GM18520 (cell line): ENCODE results near the gene GC.
"Not testable (repeated sequence)": the region's sequence is repeated elsewhere in the genome, so short reads cannot be mapped to it uniquely, and the experiment has no call there.

Experiments used
- ATAC-seq: cut with Tn5 transposase; IDR thresholded peaks from one replicate; pipeline ENCODE4 v1.9.1; 2021; ENCODE audit not compliant: unreplicated experiment

Gene GC, protein sequence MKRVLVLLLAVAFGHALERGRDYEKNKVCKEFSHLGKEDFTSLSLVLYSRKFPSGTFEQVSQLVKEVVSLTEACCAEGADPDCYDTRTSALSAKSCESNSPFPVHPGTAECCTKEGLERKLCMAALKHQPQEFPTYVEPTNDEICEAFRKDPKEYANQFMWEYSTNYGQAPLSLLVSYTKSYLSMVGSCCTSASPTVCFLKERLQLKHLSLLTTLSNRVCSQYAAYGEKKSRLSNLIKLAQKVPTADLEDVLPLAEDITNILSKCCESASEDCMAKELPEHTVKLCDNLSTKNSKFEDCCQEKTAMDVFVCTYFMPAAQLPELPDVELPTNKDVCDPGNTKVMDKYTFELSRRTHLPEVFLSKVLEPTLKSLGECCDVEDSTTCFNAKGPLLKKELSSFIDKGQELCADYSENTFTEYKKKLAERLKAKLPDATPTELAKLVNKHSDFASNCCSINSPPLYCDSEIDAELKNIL

DNA sequence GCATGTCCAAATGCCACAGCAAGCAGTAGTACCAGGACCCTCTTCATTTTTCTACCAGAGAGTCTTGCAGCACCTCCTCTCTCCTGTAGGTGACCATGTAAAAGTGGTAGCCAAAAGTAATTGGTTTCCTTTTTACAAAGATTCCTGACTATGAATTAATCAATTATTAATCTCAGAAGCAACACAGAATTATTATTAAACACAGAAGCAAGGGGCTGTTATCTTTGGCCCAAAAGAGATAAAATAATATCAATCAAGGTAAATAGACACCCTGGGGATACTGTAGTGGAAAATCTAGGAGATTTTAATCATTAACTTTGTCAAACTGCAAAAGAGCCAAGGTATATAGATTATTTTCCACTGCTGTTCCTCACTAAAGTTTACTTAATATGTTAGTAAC lies at the start of gene GC:
Gene GC (minus strand): TSS at position 108 of the 400 bp plus-strand sequence. CDS start 61 bp downstream, at position 47.
- no peak for ATAC-seq

DNA sequence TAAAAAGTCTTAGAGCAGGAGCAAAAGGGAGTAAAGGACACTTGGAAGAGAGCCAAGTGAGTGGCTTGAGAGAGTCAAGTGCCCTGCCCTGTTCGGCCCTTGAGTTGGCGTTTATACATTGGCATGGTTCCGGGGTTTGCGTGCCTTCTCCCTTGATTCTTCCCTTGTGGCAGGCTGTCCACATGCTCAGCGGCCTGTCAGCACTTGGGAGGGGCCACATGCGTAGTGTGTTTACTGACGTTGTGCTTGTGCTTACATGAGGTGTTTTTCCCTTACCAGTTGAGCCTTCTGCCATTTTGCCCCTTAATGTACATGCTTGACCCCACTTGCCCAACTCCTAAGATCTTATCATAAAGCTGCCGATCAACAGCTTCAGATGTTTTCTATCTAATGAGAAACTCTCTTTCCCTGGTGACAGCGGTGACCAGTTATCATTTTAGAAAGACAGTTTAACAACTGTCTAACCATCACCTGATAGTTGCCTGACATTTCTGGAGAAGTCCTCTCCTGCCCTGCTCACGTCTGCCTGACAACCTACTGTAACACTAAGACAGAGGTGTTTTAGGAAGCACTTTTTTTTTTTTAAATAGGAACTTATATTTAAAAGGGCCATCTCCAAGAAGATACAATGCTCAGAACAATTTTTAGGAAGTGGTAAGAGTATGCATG lies 49.5 kb upstream of the GC start:
- no peak for ATAC-seq

DNA sequence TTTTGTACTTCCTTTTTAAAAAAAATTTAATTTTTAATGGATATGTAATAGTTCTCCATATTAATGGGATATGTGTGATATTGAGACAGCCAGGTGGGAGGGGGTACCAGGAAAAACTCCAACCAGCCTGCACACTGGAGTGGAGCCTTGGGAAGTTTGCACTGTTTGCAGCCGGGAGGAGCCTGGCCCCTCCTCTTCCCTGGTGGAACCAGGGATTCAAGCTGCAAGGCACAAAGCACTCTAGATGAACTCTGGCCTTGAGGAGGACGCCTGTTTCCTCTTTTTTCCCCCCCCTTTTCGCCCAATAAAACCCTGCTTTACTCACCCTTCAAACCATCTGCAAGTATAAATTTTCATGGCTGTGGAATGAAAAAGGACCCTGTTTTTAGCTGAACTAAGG lies 48.2 kb upstream of the GC start:
- ATAC-seq, result no peak

DNA sequence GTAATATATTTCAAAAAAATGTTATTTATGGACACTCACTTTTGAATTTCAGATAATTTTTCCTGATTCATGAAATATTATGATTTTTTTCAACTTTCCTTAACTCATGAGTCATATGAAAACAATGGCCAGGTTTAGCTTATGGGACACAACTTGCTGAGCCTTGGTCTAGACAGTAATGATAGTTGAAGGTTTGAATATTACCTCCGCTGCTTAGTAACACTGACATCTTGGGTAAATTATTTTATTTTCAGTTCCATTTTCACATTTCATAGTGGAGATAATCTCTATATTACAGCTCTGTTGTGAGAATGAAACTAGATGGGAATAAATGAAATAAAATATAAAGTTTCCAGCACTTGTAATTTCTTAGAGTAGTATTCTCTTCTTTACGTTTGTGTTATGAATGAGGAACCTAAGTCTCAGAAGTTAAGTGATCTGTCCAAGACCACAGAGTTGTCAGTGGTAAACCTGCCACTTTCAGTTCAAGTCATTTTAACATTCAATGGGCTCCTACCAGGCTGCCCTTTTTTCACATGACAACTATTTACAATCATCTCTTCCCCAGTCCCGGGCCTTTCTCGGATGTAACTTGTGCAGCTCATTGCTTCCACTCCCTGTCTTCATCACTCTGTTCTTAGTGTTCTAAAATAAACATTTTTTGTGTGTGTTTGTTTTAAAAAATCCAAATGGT lies 46.8 kb upstream of the GC start:
- peak; percentile 98 for ATAC-seq

DNA sequence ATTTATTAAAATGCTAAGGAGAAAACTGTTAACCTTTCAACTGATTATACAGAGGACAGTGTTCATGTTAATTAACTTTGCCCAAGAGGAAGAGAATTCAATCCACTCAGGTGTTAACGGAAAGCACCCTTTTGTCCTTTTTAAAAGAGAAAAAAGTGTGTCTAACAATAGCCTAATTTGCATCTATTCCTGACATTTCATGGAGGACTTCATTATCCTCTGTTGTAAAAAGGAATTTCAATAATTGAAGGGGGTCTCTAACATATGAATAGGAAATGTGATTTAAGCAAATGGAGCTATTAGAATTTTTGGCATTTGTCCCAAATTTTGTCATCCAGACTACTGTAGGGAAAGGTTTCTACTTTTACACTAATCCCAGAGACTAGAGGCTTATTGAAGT lies 44.6 kb upstream of the GC start:
- no peak for ATAC-seq

DNA sequence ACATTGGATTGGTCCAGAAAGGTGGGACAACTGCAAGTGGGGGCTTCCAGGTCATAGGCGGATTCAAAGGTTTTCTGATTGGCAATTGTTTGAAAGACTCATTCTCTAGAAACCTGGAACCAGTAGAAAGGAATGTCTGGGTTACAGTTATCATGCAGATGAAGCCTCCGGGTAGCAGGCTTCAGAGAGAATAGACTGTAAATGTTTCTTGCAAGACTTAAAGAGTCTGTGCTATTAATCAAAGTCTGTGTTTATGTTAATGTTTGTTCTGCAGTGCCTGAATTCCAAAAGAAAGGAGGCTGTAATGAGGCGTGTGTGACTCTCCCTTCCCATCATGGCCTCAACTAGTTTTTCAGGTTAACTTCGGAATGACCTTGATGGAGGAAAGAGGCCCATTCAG lies 43.9 kb upstream of the GC start:
- ATAC-seq, result no peak

DNA sequence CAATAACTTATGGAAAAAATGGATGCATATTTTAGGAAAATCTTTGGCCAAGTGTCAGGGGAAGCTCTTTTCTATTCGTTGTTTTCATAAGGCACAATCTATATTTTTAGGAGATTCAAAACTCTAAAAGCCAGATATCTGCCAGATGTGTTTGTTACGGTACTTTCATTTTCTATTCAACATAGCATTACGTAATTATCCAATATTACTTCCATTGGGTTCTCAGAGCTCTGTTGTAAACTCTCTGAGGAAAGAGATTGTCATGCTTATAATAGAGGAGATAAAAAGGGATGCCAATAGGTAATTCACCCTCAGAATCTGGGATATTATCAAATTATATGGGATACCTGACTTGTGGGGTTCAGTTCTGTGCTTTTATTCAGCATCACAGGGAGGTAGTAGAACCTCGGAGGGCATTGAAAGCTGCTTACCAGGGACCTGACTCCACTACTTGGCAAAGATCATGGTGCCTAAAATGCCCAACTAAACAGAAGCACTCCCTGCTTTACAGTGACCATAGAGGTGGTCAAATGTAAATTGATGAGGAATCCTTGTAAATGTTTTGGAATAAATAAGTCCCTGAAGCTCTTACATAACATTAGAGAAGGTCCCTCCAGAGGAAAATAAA lies 32.9 kb upstream of the GC start:
- ATAC-seq, result no peak

DNA sequence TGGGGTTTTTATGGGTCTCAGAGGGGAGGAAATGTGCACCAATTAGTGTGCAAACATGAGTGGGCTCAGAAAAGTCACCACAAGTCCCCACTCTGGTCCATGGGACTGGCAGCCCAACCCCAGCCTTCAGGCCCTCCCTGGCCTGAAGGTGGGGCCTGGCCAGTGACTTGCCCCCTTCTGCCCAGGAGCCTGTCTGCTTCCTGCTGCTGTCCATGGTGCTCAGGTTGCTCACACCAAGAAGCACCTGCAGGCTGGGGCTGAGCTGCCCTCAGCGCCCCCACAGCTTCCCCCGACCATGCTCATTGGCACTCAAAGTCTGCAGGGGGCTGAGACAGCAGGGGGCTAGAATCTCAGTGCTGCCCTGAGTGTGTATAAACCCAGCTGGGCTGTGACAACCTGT lies 30.6 kb upstream of the GC start:
- ATAC-seq, result no peak

DNA sequence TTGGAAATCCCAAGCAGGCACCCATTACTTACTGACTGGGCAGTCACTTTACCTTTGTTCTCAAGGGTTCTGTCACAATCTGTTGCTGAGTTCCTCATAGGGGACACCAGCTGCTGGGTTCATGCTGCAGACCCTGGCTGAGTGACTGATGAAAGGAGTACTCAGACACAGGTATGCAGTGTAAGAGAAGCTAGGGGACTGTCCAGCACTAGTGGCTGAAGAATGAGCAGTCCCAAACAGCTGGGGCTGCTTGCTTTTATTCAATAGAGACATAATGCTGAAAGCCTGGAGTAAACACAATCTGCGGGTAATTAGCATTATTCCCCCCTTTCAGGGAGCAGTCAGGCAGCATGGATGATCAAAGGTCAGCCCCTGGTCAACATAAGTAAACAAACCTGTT lies 25.9 kb upstream of the GC start:
- not testable (repeated sequence) for ATAC-seq

DNA sequence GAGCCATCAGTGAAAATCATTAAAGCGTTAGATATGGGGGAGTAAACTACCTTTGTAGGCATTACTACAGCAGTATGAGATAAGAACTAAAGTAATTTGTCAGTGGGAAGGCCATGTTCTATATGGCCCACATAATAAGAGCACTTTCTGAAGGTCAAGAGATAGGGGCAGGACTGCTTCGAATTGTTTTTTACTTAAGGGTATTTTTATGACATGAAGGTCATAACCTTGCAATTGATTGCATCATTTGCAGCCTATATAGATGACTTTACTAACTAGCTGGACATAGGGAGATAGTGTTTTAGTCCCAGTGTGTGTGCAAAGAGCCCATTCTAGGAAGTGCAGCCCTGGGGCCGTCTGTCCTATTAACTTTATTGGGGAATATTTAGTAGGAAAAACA lies 23.6 kb upstream of the GC start:
- no peak for ATAC-seq

DNA sequence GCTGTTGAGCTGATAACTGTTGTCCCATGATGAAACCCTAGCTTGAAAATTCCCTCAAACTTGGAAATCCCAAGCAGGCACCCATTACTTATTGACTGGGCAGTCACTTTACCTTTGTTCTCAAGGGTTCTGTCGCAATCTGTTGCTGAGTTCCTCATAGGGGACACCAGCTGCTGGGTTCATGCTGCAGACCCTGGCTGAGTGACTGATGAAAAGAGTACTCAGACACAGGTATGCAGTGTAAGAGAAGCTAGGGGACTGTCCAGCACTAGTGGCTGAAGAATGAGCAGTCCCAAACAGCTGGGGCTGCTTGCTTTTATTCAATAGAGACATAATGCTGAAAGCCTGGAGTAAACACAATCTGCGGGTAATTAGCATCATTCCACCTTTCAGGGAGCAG lies 21.4 kb upstream of the GC start:
- ATAC-seq, result not testable (repeated sequence)

DNA sequence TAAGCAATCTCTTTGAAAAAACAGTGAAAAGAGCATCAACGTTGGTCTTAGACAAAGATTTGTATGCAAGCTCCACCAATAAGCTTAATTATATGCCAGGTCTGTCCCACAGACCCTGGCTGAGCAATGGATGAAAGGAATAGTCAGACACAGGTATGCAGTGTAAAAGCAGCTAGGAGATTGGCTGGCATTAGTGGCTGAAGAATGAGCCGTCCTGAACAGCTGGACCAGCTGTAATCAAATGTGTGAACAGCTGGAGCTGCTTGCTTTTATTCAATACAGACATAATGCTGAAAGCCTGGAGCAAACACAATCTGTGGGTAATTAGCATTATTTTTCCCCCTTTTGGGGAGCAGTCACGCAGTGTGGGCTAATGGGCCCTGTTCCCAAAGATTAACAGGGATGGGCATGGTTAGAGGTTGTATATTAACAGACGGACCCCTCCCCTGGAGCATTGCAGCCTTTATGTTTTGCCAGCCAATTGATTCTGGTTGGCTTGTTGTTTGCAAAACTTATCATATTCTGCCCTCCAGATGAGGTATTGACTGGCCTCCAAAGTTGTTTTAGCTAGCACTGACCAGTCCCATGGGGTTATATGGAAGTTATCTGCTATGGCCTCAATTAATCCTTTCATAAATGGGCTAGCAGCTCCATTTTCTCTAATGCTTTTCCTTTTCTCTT lies 20.3 kb upstream of the GC start:
- ATAC-seq, result not testable (repeated sequence)

DNA sequence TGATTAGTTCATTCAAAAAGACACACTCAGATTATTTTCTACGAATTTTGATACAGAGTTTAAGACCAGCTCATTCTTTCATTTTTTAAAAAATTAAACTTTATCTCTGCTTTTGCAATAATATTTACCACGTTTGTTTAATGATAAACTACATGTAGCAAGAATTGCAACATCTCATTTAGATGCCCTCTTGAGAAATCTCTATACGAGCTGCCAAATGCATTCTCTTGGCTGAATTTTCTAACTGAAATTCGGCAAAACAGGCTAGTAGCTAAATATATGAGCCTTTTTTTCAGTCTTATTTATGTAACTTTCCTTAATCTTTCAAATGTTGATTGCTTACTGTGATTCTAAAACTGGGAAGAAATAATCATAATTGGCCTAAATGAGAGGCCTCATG lies 2.1 kb upstream of the GC start:
- ATAC-seq, result no peak

DNA sequence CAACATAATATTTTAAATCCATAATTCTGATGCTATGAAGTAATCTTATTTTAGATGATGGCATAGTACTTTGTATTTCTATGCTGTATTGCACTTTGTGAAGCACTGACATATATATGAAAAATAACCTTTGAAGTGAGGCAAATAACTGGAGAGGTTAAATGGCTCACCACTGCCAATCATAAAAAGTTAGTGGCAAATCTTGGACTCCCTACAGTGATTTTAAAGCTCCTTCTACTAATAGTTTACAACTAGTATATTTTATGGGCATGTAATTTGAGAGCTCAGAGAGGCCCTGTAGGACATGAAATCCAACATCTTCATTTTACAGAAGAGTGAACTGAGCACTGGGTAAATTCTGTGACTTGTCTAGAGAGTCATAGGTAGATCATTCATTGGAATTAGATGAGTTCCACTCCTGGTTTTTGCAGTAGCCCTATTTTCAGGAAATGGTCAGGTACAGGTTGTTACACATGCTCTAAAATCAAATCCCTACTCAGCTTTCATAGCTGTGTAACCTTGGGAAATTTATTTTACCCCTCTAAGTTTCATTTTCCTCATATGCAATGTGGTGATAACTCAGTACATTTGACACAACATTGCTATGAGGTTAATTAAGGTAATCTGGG lies 804 bp upstream of the GC start:
- ATAC-seq, result no peak

DNA sequence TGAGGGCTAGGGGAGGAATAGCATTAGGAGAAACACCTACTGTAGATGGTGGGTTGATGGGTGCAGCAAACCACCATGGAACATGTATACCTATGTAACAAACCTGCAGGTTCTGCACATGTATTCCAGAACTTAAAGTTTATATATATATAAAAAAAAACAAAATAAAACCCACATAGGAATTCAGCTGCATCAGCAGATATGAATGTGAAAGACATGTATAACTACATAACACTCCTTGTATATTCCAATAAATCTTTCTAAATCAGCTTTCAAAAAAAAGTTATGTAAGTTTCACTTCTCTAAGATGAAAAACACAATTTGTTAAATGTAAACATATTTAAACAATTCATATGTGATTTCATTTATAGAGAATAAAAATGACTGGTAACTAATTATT lies 6.0 kb downstream of the GC start:
- ATAC-seq, result no peak

DNA sequence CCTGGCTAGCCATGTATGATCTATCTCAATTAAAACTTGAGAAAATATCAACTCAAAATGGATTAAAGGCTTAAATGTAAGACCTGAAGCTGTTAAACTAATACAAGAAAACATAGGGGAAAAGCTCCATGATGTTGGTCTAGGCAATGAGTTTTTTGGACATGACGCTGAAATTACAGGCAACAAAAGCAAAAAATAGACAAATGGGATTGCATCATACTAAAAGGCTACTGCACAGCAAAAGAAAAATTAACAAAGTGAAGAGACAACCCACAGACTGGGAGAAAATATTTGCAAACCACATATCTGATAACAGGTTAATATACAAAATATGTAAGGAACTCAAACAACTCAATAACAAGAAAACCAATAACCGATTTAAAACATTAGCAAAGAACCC lies 8.4 kb downstream of the GC start:
- no peak for ATAC-seq

DNA sequence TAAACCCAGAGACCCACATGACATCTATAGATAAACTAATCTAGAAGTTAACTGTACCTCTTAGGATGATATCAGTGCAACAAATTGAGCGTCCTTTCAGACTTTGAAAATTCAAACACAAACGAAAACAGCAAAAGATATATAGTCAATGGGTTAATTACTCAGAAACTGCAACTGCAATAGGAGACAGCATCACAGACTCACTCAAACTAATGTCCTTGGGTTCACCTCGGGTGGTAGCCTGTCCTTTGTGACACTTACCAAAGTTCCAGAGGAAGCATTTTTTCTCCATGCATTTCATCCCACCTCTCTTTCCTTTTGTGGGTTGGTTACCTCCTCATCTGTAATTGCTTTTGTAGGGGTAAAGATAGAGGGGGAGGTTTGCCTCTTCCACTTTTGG lies 9.7 kb downstream of the GC start:
- no peak for ATAC-seq

DNA sequence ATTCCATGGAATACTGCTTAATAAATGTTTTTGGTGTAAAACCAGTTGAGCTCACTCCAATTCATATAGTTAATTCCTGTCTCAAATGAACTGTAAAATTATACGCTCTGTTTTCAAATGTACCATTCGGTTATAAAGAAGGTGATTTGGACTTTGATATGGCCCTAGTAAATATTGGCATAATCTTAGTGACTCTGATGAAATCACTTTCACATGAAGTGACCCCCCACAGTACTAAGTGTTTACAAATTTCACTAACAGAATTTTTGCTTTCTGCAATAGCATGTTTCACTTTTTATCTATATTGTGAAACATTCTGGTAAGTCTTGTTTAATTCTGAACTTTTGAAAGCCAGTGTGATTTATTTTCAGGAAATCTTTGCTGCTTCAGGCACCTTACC lies 10.9 kb downstream of the GC start:
- ATAC-seq, result no peak

DNA sequence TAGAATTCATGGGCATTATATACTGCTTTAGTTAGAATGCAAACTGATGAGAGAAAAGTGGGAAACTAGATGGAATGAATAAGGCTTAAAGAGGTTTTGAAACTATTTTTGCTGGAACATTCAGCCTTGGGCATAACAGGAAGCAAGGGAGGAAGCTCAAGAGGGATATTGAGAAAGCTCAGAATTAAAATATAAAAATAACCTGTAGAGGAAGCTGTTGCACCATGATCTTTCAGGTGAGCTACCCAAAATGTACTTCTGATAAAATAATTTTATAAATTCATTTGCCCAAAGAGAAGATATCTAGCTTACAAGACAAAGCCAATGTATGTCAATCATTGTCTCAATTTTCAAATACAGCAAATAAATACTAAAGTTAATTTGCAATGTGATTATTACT lies 11.3 kb downstream of the GC start:
- no peak for ATAC-seq

DNA sequence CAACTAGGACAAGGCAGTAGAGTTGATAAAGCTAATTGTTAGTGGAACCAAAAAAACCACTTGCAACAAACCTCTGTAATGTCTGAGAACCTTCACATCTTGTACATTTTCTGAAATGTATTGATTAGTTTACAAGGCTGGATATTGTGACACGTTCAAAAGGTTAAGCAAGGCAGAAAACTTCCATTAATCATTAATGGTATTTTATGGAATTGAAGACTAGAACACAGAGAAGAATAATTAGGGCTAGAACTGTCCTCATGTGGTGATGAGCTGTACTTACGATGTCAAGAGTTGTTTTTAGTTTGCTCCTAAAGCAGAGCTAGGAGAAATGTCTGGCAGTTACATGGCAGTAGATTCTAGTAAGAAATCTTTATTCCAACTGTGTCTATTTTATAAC lies 12.3 kb downstream of the GC start:
- ATAC-seq, result no peak
